NOMO-1 (cell line): ENCODE data around the gene CSMD2.

Experiments used
- DNase-seq, 2 experiments: peaks; one replicate each; lab custom pipeline; 2025; ENCODE audit not compliant: unreplicated experiment in 2 of 2; lab: John Stamatoyannopoulos, UW

Gene CSMD2

GRCh38 chr1:33925586-33925985, 239.4 kb downstream of the CSMD2 start:
- no peak for DNase-seq

- DNase-seq, result no peak
Observed at GRCh38 chr1:33921281-33921680, 243.7 kb downstream of the CSMD2 start.

- DNase-seq, result no peak
Observed at GRCh38 chr1:33918368-33918767, 246.7 kb downstream of the CSMD2 start.

- no peak for DNase-seq
Observed at GRCh38 chr1:33916786-33917185, 248.2 kb downstream of the CSMD2 start.

GRCh38 chr1:33914531-33914930, 250.5 kb downstream of the CSMD2 start:
- no peak for DNase-seq

DNA sequence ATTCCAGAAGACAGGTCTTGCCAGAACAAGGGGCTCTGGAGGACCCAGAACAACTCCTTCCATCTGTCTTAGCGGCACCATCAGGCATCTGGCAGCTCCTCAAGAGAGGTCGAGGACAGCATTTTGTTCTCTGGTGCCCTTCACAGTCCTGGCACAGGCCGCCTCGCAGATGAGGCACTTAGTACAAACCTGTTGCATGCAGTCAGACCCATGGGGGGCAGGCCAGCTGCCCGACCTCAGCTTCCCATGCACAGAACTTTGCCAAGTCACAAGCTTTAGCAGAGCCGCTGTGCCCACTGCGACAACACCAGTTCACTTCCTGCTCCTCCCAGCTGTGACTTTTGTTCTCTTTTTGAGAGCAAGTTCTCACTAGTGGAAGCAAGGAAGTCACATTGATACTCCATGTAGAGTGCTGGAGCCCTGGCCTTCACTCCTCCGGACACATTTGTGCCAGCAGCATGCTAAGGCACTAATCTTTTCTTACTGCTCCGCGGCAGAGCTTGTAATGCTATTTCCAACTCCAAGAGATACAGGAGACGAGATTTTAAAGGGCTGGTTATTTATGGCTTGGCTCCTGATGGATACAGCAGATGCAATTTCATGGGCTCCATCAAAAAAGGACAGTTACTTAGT, 256.6 kb downstream of the CSMD2 start:
- peak in 1 of 2 experiments; percentile 0 for DNase-seq

DNA sequence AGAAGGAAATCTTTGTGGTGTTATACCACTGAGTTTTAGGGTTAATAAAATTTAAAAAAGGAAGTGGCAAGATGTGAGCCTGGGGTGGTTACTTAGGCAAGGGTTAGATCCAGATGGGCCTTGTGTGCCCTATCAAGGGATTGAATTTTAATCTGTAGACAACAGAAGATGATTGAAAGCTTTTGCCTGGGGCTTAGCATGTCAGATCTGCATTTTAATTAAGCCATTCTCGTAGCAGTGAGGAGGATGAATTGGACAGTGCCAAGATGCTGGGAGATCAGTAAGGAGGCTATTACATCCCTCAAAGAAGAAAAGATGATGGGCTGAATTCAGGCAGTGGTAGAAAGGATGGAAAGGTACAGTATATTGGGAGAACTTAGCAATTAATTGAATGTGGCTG, 258.9 kb downstream of the CSMD2 start:
- DNase-seq, result no peak

GRCh38 chr1:33905241-33905640, 259.8 kb downstream of the CSMD2 start:
- no peak for DNase-seq

DNA sequence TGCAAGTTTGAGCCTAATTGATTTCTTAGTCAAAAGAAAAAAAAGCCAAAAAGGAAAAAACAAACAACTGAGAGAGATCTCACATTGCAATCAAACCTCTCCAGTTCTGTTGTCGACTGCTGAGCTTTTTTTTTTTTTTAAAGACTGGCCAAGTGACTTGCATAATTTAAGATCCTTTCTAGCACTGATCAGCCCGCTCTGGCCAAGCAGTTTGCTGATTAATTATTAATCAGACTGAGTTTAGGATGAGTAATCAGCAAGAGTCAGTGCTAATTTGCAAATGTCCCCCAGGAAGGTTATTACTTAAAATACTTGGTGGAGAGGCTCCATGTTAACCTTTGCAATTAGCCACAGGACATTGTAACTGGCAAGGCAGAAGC, 261.8 kb downstream of the CSMD2 start:
- peak in 1 of 2 experiments; percentile 7 for DNase-seq

DNA sequence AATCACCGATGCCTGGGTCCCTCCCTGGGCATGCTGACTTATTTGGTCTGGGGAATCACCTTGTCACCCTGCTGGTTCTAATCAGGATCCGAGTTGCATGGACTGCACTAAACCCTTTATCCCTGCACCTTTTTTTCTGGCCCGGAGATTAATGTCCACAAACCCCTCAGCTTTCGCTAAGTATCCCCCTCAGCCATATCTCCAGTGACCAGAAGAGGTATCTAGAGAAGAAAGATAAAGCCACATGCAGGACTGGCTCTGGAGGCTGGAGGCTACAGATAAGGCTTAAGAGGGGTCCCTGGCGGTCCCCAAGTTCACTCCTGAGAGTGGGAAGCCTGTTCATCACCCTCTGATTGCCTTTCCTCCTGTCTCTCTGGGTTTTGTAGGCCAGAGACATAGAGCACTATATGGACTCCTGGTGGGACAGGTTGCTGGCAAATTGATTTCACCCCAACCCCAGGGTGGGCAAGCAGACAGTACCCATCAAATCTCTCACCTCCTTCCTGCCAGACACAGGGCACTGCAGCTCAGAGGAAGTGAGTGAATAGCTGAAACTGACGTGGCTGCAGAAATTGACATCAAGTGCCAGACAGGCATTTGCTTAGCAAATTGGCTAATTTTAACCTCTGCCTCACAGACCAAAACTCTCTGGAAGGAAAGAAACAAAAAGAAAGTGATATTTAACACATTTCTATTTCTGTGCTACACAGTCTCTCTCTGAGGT, 262.4 kb downstream of the CSMD2 start:
- peak in 1 of 2 experiments; percentile 7 for DNase-seq

- no peak for DNase-seq
Observed at GRCh38 chr1:33899746-33900145, 265.3 kb downstream of the CSMD2 start.

- DNase-seq, result no peak
Observed at GRCh38 chr1:33898881-33899280, 266.1 kb downstream of the CSMD2 start.

DNA sequence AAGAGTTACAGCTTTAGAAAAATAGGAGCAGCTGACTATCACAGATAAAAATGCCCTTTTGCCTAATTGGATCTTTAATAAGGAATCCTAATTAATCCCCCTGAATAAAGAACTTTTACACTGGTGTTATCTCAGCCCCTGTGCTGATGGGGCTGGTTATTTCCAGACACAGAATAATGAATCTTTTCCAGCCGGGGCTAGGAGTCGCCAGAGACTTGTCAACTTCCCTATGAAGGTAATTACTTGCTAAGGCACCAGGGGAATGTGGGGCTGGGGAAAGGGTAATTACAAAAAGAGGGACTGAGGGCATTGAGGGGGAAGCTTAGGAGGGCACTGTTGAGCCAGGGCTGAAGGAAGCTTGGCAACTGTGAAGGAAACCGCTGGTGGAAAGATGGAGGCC, 266.6 kb downstream of the CSMD2 start:
- no peak for DNase-seq

- no peak for DNase-seq
Observed at GRCh38 chr1:33897092-33897725, 267.8 kb downstream of the CSMD2 start.

DNA sequence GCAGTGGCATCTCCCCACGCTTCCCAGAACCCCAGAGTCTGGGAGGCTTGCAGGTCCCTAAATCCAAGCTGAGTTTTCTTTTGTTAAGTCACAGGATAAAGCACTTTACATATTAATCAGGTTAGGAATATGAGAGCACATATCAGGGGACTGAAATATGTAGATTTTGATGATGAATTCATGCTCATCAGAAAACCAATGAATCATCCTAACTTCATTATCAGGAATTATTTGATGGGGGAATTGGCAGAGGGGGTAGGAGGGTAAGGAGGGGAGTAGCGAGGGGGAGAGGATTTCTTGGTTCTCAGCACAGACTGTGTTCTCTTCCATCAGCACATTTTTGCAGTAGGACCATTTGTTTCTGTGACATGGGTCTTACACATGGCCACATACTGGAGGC, 269.1 kb downstream of the CSMD2 start:
- DNase-seq, result no peak

DNA sequence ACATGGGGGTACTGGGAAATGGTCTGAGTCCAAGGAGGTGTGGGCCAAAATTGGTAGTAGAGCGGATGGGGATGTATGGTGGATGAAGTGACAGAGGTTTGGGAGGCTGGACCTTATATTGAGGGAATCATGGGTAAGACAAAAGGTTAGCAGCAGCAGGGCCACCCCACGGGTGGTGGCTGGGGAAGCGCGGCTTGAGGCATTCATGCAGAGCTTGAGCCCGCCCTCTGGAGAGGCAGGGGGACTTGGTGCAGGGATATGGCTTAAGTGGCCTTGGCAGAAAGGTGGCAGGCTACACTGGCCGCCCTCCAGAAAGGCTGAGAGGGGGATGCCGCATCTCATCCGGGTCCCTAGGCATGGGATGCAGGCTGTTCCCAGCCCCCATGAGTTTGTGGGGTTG, 269.6 kb downstream of the CSMD2 start:
- DNase-seq, result no peak

DNA sequence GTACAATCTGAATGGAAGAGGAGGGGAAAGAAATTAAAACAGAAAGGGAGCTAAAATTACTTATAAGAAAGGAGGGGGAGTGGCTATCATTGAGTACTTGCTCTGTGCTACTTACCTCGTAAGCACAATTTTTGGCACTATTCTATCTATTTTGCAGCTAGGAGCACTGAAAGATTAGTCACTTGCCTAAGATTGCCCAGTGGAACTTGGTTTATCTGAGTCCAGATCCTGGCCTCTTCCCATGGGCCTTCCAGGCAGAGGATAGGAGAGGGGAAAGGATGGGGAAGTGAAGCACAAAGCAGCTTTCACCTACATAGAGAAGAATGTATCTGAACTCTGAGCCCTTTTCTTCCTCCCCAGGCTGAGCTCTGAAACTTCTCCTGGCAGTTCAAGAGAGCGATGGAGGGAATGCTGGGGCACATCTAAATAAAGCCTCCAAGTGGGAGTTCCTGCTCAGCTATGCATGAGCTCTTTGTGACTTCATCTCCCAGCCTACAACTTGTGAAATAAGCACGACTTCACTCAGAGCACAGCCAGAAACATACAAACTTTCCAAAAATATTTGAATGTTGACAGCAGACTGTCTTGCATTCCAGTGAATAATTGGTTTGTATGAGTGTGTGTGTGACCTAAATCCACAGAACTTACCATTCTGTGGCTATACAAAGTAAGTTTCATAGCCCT, 271.7 kb downstream of the CSMD2 start:
- DNase-seq, result no peak

DNA sequence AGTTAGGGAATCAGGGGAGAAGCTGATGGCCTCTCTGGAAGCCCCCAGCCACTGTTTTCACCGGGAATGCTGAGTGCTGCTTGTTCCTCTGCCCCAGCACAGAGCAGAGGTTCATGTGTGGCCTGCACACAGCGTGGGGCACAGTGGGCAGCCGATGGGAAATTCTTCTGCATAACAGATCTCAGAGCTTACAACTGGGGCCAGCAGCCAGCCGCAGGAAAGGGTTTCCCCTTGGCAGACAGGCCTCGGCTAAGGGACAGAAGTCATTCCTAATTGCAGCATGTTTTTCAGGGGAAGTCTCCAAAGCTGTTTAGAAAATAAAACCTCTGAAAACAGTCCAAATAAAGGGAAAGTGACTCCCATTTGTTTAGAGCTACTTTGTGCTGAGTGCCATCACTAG, 278.5 kb downstream of the CSMD2 start:
- no peak for DNase-seq

- DNase-seq, result no peak
Observed at GRCh38 chr1:33880305-33880704, 284.7 kb downstream of the CSMD2 start.

GRCh38 chr1:33878392-33878791, 286.6 kb downstream of the CSMD2 start:
- no peak for DNase-seq

DNA sequence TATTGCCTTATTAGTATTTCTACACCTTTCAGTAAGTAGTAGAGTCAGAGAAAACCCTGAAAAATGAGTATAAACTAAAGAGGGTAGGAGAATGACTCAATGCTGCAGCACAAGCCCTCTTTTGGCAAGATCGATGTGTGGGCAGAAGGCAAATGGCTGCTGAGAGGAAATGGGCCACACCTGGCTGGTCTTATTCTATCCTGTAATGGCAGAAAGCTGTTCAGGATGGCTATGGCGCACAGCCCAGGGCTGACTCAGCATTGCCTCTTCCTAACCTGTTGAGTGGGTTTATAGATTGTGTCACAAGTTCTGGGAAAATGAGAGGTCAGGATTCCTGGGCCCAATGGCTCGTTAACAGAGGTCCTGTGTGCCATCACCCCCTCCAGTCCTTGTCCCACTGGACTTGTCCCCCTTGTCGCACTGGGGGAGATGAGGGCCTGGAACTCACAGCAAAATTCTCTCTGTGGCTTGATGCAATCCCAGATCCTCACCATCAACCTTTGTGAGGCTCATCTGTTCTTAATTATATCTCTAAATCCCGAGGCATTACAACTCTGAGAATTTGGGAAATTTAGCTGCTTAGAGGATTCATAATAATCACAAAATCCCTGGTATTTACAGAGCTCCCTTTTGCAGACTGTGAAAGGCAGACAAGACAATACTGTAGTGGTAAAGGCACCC, 287.9 kb downstream of the CSMD2 start:
- no peak for DNase-seq
